Brain microvascular endothelial cell (primary cell): ENCODE data around the gene RNF31.
A peak's percentile ranks its signal among the peaks of the same experiment; 100 is the strongest.

Source experiments
- DNase-seq: peaks from one replicate; pipeline ENCODE4 v3.0.0-alpha.2; 2020
- H3K27ac ChIP-seq: fragments of 250-450 bp; sonication (Bioruptor Pico); 2 replicates; pipeline ENCODE4 v1.5.1; 2020; ENCODE audit warnings: mild to moderate bottlenecking, moderate library complexity
- H3K27me3 ChIP-seq: fragments of 250-450 bp; sonication (Bioruptor Pico); replicated peaks from 2 replicates; pipeline ENCODE4 v1.5.1; 2020; ENCODE audit warnings: mild to moderate bottlenecking
- H3K36me3 ChIP-seq: fragments of 250-450 bp; sonication (Bioruptor Pico); replicated peaks from 2 replicates; pipeline ENCODE4 v1.5.1; 2020; ENCODE audit warnings: mild to moderate bottlenecking
- H3K4me3 ChIP-seq: 2 replicates; pipeline ENCODE4 v1.5.1; 2011; ENCODE audit warnings: low read depth, mild to moderate bottlenecking, control low read depth, low read length, moderate library complexity
- in situ Hi-C: cut with HindIII; loops from 2 replicates; pipeline ENCODE4 v1.10.0; 2017; ENCODE audit warnings: low sequenced_read_pairs, low pct_ligation_motif_present
- TF ChIP-seq, protein P1 (sequence below): IDR thresholded peaks from 2 replicates; pipeline ENCODE4 v1.5.1; 2011; ENCODE audit warnings: low read depth, mild to moderate bottlenecking, moderate library complexity, low read length, control low read depth, inconsistent platforms; ENCODE audit errors: missing control alignments

RNF31 gene

DNA sequence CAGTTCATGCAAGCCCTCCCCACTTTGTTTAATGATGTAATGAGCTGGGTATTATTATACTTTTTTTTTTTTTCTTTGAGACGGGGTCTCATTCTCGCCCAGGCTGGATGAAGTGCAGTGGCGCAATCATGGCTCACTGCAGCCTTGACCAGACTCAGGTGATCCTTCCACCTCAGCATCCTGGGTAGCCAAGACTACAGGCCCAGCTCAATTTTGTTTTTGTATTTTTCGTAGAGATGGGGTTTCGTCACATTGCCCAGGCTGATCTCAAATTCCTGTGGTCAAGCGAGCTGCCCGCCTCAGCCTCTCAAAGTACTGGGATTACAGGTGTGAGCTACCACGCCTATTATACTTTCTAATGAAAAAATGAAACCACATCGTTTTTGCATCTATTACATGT is 37.2 kb upstream of the RNF31 start:
- no peaks in the 10 kb centered on the region for H3K36me3 ChIP-seq
- TF ChIP-seq, protein P1, sequence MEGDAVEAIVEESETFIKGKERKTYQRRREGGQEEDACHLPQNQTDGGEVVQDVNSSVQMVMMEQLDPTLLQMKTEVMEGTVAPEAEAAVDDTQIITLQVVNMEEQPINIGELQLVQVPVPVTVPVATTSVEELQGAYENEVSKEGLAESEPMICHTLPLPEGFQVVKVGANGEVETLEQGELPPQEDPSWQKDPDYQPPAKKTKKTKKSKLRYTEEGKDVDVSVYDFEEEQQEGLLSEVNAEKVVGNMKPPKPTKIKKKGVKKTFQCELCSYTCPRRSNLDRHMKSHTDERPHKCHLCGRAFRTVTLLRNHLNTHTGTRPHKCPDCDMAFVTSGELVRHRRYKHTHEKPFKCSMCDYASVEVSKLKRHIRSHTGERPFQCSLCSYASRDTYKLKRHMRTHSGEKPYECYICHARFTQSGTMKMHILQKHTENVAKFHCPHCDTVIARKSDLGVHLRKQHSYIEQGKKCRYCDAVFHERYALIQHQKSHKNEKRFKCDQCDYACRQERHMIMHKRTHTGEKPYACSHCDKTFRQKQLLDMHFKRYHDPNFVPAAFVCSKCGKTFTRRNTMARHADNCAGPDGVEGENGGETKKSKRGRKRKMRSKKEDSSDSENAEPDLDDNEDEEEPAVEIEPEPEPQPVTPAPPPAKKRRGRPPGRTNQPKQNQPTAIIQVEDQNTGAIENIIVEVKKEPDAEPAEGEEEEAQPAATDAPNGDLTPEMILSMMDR: no peak
- no peak overlapping the region for H3K4me3 ChIP-seq
- DNase-seq: no peak
- H3K27me3 ChIP-seq: no peaks in the 10 kb centered on the region
- H3K27ac ChIP-seq: no peak overlapping the region
- in situ Hi-C loops: no loop called here

DNA sequence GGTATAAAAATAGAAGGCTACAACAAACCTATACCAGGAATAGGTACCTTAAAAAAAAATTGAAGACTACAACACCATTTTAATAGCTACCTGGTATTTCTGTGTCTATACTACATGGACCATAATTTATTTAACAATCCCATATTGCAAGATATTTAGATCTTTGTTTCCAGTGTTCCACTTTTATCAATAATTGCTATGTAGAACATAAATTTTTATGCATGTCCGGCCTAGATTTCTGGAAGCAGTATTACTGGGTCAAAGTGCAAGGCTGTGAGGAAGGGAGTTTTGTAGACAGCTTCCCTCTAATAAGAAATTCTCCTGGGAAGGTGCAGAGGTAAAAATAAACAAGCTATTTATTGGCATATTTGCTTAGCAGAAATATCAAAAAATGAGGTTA is 36.8 kb upstream of the RNF31 start:
- Histone ChIP-seq H3K4me3 (no peak overlapping the region), H3K27ac (no peak overlapping the region), H3K27me3 (no peaks in the 10 kb centered on the region), H3K36me3 (no peaks in the 10 kb centered on the region)
- in situ Hi-C loops: no loop called here
- no peak for DNase-seq
- TF ChIP-seq, protein P1: no peak

DNA sequence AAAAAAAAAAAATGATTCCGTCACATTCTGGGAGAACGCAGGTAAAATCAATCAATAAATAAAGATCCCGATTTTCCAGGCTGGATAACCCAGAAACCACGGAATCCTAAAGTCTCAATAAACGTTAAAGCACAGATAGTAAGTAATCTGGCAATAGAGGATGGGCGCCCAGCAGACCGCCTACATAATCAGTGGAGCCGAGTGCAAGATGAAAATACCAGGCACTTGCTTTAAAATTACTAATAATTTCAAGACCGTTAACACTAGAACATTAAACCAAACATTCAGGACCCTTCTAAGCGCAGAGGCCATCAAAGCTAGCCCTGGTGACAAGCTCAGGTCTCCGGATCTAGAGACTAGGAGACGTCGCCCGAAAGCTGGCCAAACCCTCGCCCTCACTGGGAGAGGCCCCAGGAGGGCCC is 33.9 kb upstream of the RNF31 start:
- Histone ChIP-seq H3K36me3 (no peaks in the 10 kb centered on the region), H3K27ac (peak overlapping the region; percentile 95), H3K4me3 (peak overlapping the region; percentile 63), H3K27me3 (no peaks in the 10 kb centered on the region)
- TF ChIP-seq, protein P1: no peak
- in situ Hi-C loops: no loop called here
- no peak for DNase-seq

DNA sequence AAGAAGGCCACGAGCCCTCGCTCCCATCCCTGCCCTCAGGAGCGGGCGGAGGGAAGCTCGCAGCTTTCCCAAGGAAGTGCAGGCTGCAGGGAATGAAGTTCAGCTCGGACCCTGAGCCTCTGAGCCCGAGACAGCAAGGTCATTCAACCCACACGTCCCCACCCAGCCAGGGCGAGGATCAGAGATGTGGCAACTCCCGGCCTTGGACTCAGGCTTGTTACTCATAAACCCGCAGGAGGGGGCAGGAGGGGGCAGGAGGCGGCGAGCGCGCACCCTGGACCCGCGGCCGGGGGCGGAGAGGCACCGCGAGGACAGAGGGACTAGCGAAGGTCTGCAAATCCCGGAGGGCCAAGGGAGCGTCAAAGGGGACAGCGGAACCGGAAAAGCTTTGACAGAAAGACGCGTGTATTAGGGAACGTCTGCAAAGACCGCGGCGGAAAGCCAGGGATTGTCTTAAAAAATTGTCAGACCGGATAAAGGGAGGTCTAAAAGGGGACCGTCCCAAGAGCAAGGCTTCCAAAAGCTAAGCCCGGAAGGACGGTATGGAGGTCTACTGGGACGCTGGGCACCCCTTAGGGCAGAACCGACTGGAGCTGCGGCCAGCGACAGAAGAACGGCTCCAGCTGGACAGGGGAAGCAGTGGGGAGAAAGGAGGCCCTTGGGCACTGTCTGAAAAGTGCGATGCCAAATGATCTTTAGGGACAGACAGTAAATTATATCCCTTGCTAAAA is 33.3 kb upstream of the RNF31 start:
- H3K27ac ChIP-seq: peak overlapping the region; percentile 95
- TF ChIP-seq, protein P1: no peak
- no peaks in the 10 kb centered on the region for H3K27me3 ChIP-seq
- in situ Hi-C loops: no loop called here
- DNase-seq: peak; percentile 86
- H3K36me3 ChIP-seq: no peaks in the 10 kb centered on the region
- H3K4me3 ChIP-seq: peak overlapping the region; percentile 63

DNA sequence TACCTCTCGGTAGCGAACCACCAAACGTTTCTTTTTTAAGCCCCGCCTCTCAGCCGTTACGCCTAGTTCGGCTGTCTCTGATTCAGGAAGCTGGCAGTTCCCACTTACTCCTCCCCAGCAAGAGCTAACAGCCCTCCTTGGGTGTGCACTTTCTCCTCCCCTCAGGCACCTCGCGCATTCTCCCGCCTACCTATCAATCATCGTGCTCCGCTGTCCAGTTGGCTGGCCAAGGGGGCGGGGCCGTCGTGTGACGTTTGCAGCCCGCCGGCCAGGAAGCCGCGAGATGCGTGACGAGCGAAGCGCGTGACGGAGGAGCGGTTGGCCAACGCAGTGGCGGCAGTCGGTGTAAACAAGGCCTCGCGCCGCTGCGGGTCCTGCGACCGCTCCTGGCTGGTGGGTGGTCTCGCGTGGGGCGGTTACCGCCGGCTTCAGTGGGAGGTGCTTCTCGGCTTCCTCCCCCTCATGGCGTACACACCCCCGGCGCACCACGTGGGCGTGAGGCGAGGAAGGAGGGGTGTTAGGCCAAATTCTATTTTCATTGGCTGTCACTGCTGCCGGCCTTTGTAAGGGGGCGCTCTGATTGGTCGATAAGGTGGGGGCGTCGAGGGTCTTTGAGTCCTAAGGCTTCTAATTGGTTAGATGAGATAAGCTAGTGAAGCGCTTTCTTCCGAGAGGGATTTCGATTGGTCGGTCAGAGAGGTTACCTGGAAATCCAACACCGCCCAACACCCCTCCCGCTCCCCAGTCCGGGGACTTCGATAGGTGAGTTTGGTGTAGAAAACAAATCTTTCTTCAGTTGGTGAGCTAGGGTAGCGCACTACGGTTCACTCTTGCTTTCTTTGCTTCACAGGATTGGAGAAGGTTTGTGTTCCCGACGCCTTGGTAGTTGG is 32.5 kb upstream of the RNF31 start, which contains the start of the genes DCAF11 and NRL:
Gene DCAF11, plus strand, starts transcription at position 246 of the 890 bp plus-strand sequence. CDS start 818 bp downstream, outside the sequence.
Gene NRL, minus strand, starts transcription at position 418 of the 890 bp plus-strand sequence. CDS start 32,101 bp downstream, outside the sequence.
- DNase-seq: peak; percentile 99
- peak within 1 kb of the TSS; percentile 95 for H3K27ac ChIP-seq
- in situ Hi-C loops: no loop called here
- peak within 1 kb of the TSS; percentile 63 for H3K4me3 ChIP-seq
- TF ChIP-seq, protein P1: no peak
- peaks cover 5% of the 10 kb centered on the region for H3K36me3 ChIP-seq
- no peaks in the 10 kb centered on the region for H3K27me3 ChIP-seq
